Stimulated activated CD8-positive, alpha-beta memory T cell treated with anti-CD3 and anti-CD28 coated beads, Interleukin-12 subunit alpha, Interleukin-12 subunit beta, amount 100 ng/mL, for 24 hours (primary cell): ENCODE data around the gene ZNF701.
"Not testable (repeated sequence)": the region's sequence is repeated elsewhere in the genome, so short reads cannot be mapped to it uniquely, and the experiment has no call there.

Experiments used
- DNase-seq: peaks from one replicate; pipeline ENCODE4 v3.0.0-alpha.2; 2020; ENCODE audit errors: extremely low read depth

Gene ZNF701

DNA sequence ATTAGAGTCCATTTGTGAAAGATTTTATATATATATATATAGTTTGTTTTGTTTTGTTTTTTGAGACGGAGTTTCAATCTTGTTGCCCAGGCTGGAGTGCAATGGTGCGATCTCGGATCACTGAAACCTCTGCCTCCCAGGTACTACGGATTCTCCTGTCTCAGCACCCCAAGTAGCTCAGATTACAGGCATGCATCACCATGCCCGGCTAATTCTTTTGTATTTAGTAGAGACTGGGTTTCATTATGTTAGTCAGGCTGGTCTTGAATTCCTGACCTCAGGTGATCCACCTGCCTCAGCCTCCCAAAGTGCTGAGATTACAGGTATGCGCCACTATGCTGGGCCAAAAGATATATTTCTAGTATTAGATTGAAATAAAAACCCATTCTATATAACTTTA is 4.0 kb upstream of the ZNF701 start:
- no peak for DNase-seq

DNA sequence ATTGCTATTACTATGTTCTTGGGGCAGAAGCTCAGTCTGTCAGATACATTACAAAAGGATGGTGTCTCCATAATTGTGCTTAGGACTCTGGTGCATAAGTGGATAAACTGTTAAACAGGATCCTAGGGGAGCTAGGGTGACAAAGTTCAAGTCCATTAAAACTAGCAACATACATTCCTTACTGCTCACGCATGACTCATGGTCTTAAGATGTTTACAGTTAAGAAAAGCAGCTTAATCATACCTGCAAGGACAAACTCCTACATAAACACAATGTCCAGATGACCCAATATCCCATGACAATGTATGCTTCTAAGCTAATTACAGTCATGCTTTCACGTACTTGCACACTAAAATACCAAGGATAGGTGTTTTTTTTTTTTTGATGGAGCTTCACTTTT is 3.5 kb upstream of the ZNF701 start:
- no peak for DNase-seq

DNA sequence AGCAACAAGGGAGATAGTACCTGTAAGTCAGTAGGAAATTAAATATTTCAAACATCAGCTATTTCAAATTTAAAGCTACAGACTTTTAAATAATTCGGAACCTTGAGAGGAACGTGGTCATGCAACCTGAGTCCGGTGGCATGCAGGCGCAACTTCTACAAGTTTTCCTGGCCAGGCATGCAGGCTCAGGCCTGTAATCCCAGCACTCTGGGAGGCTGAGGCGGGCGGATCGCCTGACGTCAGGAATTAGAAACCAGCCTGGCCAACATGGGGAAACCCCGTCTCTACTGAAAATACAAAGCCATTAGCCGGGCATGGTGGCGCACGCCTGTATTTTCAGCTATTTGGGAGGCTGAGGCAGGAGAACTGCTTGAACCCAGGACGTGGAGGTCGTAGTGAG is 2.2 kb upstream of the ZNF701 start:
- no peak for DNase-seq

DNA sequence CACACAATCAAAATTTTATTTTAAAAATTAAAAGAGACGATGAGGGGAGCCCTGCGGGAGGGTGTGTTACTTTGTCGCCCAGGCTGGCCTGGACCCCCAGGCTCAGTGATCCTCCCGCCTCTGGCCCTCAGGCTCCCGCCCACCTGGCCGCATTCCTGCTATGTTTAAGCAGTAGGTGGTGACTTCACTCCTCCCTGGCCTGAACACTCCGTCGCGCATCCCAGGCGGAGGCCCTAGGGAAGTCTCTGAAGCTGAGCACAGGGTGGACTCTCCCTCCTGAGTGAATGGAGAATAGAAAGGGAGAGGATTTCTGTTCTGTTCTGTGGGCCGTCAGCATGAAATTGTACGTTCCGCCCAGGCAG is 468 bp upstream of the ZNF701 start:
- not testable (repeated sequence) for DNase-seq

DNA sequence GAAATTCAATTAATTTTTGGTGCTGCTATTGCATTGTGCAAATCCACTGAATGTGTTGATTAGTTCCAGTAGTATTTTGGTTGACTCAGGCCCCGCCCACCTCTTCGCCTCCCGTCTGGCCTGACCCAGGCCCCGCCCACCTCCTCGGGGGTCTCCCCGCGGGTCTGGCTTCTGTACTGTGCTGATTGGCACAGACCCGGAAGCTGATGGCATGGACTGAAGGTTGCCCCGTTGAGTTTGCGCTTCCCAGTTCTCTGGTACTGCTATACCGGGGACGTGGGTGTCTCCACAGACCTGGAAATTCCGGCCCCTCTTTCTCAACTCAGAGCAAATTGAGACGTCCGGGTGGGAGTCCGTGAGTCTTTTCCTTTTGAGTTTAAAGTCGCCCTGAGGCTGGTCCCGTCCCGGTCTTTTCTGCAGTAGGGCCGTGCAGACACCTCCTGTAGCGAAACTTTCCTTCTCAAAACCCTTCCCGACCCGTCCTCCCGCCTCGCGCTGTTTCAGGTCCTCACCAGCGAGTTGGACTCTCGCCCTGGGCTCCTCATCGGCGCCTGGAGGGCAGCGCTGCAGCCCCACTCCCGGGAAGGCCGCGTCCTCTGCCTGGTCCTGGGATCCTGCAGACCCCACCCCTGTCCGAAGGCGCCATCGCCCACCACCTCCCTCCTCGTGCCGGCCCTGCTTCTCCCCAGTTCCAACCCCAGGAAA is 14.8 kb downstream of the ZNF701 start:
- DNase-seq: no peak

DNA sequence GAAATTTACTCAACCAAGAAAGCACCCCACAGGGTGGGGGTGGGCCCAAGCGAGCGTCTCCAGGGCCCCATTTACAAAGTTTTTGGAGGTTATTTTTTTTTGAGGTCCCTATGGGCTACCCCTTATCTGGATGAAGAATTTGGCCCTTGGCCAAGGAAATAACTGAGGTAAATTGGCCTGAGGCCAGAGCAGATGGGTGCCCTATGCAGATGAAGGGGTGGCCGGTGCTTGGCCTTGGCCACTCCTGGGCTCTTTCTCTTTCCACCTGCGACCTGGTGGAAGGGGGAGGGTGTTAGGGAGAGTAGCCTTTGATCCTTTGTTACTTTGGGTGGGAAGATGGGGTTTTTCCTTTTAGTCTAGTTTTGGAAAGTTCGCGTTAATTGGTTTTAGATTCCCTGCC is 15.5 kb downstream of the ZNF701 start:
- no peak for DNase-seq

DNA sequence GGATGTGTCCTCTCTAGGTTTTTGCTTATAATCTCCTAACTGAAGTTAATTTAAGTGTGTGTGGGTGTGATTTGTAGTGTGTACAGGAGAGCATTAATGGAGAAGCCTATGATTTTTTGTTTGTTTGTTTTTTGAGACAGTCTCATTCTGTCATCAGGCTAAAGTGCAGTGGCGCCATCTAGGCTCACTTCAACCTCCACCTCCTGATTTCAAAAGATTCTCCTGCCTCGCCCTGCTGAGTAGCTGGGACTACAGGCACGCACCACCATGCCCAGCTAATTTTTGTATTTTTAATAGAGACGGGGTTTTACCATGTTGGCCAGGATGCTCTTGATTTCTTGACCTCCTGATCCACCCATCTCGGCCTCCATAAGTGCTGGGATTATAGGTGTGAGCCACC is 20.6 kb downstream of the ZNF701 start:
- no peak for DNase-seq

DNA sequence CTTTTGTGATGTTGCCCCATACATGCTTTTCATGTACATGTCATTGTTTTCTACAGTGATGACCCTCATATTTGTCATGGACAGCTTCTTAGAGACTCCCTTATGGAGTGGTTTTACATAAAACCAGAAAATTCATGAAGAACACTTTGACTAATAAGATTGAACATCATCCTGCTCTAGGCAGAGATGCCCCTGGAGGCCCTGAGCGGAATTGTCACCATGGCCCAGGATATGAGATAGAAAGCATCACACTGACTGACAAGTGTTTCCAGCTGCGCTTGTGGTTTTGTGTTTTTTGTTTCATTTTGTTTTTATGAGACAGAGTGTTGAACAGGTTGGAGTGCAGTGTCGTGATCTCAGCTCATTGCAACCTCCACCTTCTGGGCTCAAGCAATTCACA is 22.2 kb downstream of the ZNF701 start:
- no peak for DNase-seq

DNA sequence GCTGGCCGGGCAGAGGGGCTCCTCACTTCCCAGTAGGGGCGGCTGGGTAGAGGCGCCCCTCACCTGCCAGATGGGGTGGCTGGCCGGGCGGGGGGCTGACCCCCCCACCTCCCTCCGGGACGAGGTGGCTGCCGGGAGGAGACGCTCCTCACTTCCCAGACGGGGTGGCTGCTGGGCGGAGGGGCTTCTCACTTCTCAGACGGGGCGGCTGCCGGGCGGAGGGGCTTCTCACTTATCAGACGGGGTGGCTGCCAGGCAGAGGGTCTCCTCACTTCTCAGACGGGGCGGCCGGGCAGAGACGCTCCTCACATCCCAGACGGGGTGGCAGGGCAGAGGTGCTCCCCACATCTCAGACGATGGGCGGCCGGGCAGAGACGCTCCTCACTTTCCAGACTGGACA is 23.4 kb downstream of the ZNF701 start:
- DNase-seq: not testable (repeated sequence)

DNA sequence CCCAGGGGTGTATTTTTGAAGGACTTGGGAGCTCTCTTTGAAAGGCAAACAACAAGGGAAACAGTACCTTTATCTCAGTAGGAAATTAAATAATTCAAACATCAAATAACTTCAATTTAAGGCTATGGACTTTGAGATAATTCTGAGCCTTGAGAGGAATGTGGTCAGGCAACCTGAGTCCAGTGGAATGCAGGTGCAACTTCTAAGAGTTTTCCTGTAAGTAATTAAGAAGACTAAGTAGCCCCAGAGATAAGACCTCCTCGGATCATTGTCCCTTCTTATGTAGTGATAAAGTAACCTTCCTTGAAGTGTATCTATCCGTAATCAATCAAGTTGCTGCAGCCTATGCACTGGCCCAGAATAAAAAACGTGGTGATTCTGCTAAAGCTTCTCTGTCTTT is 29.2 kb downstream of the ZNF701 start:
- DNase-seq: no peak

DNA sequence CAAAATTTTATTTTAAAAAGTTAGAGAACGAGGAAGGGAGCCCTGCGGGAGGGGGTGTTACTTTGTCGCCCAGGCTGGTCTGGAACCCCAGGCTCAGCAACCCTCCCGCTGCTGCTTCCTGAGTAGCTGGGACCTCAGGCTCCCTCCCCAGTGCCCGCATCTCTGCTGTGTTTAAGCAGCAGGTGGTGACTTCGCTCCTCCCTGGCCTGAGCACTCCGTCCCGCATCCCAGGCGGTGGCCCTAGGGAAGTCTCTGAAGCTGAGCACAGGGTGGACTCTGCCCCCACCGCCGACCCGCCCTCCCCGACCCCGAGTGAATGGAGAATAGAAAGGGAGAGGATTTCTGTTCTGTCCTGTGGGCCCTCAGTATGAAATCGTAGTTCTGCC is 30.5 kb downstream of the ZNF701 start:
- DNase-seq: no peak

DNA sequence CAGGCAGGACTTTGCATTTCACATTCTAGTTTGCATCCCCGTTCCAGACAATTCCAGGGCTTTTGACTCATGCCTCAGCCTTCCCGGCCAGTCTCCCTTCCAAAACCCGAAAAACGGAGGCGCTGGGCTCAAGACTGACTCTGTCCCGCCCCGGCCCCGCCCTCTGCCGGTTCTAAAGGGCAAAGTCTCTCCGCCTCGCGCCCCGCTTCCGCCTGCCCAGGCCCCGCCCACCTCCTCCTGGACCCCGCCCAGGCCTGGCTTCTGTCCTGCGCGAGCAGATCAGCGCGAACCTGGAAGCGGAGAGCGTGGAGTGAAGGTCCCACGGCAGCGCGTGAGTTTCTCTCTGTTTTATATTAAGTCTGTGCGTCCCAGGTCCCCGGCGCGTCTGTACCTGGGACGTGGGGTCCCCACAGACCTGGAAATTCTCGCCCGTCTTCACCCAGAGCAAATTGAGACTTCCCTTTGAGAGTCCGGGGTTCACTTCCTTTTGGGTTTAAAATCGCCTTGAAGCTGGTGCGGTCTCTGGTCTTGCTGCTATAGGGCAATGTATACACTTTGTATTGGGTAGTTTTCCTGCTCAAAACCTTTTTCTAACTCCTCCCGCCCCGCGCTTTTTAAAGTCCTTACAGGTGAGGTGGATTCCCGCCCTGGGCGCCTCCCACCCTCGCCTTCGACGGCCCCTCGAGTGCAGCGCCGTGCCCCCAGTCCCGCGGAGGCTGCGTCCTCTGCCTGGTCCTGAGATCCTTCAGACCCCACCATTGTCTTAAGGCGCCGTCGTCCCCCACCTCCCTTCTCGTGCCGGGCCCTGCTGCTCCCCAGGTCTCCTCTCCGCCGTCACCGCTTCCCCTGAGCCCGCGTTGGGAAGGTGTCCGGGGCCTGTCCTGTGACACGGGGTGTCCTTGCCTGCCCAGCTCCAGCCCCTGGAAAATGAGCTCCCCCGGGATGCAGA is 31.2 kb downstream of the ZNF701 start:
- DNase-seq: peak; percentile 85

DNA sequence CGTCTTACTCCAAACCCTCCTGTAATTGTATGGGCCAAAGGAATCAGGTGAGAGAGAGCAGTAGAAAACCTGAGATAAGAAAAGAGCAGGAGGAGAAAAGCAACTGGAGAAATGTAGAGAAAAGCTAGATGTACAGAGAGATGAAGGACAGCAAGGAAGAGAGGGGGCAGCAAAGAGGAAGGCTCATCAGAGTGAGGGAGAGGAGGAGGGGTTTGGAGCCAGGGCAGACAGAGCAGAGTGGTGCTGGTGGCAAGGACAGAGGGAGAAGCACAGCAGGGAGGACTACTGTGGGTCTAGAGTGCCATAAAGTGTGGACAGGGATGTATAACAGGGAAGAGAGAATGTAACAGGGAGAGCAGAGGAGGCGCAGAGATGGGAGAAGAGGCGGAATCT is 31.9 kb downstream of the ZNF701 start:
- not testable (repeated sequence) for DNase-seq

DNA sequence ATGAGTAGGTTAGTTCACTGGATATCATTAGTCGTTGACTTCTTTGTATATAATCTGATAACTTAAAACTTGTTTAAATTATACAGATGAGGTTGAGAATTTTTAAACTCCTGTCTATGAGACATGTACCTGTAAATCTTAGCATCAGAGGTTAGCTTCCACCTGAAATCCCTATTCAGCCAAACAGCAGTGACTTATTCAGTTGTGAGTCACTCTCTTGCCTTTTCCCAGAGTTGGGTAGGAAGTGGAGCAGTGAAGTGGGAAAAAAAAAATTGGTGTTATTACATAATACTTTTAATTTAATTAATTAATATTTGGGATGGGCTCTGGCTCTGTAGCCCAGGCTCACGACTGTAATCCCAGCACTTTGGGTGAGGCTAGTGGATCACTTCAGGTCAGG is 32.9 kb downstream of the ZNF701 start:
- no peak for DNase-seq

DNA sequence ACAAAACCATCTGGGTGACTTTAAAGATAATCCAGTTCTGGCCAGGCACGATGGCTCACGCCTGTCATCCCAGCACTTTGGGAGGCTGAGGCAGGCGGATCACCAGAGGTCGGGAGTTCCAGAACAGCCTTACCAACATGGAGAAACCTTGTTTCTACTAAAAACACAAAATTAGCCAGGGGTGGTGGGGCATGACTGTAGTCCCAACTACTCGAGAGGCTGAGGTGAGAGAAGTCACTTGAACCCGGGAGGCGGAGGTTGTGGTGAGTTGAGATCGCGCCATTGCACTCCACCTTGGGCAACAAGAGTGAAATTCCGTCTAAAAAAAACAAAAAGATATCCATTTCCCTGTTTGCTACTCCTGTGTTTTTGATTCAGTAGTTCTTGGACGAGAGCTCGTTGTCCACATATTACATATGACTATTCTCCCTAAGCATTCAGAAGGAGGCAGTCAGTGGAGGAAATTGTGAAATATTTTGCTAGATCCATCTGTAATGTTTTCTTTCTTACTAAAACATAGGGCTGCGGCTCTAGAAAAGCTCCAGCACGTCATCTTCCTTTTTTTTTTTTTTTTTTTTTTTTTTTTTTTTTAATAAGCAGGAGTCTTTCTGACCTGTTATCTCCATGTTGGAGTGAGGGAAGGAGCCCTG is 33.6 kb downstream of the ZNF701 start:
- DNase-seq: no peak

DNA sequence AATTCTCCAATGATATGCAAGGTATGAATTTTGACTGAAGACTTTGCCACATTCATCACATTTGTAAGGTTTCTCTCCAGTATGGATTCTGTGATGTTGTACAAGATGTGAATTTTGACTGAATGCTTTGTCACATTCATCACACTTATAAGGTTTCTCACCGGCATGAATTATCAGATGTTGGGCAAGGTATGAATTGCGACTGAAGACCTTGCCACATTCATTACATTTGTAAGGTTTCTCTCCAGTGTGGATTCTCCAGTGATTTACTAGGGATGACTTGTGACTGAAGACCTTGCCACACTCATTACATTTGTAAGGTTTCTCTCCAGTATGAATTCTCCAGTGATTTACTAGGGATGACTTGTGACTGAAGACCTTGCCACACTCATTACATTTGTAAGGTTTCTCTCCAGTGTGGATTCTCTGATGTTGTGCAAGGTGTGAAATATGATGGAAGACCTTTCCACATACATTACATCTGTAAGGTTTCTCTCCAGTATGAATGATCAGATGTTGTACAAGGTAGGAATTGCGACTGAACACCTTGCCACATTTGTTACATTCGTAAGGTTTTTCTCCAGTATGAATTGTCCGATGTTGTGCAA is 43.3 kb downstream of the ZNF701 start:
- DNase-seq: no peak

DNA sequence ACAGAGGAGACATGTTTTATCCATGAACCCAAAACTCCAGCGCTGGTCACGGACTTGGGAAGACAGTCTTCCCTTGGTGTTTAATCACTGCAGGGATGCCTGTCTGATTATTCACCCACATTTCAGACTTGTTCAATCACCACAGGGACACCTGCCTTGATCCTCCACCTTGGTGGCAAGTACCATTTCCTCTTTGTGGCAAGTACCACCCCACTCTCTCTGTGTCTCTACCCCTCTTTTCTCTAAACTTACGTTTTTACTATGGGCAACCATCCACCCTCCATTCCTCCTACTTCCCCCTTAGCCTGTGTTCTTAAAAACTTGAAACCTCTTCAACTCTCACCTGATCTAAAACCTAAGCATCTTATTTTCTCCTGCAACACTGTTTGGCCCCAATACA is 51.3 kb downstream of the ZNF701 start:
- DNase-seq: no peak

DNA sequence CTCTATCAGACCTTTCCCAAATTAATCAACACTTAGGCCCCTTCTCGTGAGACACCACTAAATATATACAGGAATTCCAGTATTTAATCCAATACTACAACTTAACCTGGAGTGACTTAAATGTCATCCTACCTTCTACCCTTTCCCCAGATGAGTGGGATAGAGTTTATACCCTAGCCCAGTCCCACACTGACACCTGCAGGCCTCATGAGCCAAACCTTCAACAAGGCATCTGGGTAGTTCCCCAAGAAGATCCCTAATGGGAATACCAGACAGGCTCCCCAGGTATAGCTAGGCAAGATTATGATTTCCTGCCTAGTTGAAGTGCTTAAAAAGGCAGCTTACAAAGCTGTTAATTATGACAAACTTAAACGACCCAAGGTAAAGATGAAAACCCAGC is 52.2 kb downstream of the ZNF701 start:
- DNase-seq: no peak

DNA sequence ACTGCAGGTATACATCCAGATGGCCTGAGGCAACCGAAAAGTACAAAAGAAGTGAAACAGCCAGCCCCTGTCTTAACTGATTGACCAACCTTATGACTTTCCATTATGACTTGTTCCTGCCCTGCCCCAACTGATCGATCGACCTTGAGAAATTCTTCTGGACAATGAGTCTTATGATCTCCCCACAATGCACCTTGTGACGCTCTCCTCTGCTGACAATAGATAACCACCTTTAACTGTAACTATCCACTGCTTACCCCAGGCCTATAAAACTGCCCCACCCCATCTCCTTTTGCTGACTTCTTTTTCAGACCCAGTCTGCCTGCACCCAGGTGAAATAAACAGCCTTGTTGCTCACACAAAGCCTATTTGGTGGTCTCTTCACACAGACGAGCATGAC is 56.8 kb downstream of the ZNF701 start:
- DNase-seq: no peak

DNA sequence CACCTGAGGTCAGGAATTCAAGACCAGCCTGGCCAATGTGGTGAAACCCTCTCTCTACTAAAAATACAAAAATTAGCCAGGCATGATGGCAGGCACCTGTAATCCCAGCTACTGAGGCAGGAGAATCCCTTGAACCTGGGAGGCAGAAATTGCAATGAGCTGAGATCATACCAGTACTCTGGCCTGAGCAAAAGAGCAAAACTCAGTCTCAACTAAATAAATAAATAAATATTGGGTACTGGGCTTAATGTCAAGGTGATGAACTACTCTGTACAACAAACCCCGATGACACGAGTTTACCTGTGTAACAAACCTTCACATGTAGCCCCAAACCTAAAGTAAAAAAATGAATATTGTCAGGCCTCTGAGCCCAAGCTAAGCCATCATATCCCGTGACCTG is 57.4 kb downstream of the ZNF701 start:
- not testable (repeated sequence) for DNase-seq

DNA sequence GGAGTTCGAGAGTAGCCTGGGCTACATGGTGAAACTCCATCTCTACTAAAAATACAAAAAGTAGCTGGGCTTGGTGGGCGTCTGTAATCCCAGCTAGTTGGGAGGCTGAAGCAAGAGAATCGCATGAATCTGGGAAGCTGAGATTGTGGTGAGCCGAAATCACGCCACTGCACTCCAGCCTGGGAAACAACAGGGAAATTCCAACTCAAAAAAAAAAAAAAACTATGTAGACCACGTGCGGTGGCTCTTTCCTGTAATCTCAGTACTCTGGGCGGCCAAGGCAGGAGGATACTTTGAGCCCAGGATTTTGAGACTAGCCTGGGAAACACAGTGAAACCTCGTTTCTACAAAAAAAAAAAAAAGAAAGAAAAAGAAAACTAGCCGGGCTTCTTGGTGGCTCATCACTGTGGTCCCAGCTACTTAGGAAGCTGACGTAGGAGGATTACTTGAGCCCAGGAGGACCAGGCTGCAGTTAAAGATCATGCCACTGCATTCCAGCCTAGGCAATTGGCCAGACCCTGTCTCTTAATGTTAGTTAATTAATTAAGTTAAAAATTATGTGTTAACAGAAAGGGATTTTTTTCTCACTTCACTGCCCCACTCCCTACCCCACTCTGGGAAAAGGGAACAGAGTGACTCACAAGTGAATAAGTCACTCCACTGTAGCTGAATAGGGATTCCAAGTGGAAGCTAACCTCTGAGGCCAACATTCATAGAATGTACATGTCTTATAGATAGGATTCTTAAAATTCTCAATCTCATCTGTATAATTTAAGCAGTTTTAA is 65.9 kb downstream of the ZNF701 start:
- no peak for DNase-seq
